Measurements from ENCODE around the gene CRACR2B.

The CRACR2B gene

DNA sequence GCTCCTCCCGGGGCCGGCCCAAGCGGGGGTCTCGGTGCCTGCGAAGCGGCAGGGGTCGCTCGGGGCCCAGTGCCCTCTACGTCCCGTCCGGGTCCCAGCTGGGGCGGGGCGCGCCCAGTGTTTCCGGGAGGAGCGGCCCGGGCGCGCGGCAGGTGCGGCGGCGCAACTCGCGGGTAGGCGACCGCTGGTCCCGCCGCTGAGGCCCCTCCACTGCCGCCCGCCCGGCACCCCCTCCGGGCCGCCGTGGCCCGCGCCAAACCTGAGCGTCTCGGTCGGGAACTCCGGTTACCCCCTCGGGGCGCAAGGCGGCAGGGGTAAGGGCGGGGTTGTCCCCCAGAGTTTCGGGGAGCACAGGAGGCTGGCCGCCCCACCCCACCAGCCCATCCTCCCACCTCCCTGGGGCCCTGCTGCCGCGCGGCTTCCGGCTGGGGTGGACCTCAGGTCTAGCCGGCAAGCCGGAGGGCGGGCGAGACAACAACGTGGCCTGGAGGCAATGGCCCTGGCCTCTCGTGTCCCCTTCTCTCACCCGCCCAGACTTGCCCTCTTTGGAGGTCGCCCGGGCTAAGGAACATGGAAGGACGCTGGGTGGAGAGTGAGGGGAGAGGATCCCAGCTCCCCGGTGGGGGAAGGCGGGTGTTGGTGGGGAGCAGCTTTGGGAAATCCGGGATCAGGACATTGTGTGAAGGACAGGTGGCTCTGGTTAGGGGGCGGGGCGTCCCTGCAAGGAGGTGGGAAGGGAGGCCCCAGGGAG is 398 bp upstream of the CRACR2B start:
- DNase-seq: no peak

DNA sequence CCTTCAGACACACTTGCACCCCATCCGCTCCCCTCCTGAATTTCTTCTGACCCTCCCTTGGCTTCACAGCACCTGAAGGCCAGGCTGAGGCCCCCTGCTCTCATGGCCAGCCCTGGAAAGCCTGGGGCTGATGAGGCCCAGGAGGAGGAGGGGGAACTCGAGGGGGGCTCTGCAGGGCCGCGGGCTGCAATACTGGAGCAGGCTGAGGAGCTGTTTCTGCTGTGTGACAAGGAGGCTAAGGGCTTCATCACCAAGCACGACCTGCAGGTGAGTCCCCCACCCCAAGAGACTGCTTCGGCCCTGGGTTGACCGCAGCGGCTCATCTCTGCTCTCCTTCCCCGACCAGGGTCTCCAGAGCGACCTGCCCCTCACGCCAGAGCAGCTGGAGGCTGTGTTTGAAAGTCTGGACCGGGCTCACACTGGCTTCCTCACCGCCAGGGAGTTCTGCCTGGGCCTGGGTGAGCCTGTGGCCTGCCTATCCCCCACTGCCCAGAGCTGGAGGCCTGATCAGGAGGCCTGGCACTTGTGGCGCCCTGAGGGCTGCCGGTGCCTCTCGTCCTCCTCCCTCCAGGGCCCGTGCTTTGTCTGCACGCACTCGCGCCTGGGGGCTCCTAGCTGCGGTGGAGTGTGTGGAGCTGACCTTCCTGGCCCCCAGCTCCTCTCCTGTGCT is 922 bp downstream of the CRACR2B start:
- DNase-seq: no peak

GRCh38 chr11:829176-829846 is 1.6 kb downstream of the CRACR2B start:
- no peak for DNase-seq

- no peak for DNase-seq
These were observed 2.2 kb downstream of the CRACR2B start for GRCh38 chr11:829847-830294.

DNA sequence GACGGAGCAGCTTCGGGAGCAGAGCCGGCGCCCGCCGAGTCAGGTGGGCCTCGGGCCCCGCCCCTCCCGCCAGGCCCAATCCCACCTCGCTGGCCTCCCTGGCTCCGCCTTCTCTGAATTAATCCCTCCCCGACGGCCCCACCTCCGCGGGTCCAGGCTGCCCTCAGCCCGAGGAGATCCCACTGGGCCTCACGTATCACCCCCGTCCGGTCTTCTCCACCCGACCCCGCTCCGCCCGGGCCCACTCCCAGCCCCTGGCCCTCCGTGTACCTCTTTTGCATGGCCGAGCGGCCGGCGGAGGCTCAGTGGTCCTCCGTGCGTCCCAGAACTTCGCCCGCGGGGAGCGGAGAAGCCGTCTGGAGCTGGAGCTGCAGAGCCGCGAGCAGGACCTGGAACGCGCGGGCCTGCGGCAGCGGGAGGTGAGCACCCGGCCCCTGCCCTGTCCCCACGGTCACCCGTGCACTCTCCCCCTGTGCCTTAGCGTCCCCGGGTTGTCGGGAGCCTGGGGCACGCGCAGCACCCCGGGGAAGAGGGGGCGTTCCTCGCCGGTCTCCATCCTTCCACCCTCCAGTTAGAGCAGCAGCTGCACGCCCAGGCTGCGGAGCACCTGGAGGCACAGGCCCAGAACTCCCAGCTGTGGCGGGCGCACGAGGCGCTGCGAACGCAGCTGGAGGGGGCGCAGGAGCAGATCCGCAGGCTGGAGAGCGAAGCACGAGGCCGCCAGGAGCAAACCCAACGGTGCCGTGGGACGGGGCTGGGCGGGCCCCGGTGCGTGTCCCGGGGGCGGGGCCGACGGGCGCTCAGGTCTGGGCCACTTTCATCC is 2.8 kb downstream of the CRACR2B start:
- DNase-seq: peak; percentile 50

GRCh38 chr11:831118-831864 is 3.6 kb downstream of the CRACR2B start:
- DNase-seq: no peak

- no peak for DNase-seq
These were observed 4.3 kb downstream of the CRACR2B start for GRCh38 chr11:831961-832528.

GRCh38 chr11:832529-833113 is 4.9 kb downstream of the CRACR2B start, which contains the start of gene CD151:
CD151 (plus strand) TSS chr11:832952; CDS start chr11:836070, 3,118 bp downstream.
- peak; percentile 28 for DNase-seq

GRCh38 chr11:833114-833791 is 5.5 kb downstream of the CRACR2B start:
- no peak for DNase-seq

DNA sequence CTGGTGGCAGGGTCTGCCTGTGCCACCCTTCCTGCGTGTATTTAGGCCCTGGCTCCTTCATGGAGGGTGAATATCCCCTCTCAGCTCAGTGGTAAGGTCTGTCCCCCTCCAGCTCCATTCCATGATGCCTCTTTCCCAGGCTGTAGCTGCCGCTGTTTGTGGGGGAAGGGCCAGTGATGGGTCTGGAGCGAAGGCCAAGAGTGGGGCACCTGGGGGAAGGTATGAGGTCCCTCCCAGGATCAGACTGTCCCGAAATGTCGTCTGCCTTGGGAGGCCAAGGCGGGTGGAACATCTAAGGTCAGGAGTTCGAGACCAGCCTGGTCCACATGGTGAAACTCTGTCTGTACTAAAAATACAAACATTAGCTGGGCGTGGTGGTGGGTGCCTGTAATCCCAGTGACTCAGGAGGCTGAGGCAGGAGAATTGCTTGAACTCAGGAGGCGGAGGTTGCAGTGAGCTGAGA is 6.2 kb downstream of the CRACR2B start:
- DNase-seq: no peak

- DNase-seq: no peak
These were observed 6.9 kb downstream of the CRACR2B start for GRCh38 chr11:834371-835316.

DNA sequence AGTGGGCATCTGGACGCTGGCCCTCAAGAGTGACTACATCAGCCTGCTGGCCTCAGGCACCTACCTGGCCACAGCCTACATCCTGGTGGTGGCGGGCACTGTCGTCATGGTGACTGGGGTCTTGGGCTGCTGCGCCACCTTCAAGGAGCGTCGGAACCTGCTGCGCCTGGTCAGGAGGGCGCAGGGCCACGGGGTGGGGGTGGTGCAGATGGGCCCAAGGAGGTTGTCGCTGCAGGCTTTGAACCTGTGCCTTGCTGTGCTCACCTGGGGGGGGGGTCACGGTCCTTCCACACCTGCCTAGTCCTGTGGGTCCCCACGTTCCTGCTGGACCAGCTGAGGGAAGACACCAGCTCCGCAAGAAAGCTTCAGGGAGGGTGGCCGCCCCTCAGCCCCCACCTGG is 8.6 kb downstream of the CRACR2B start:
- no peak for DNase-seq

DNA sequence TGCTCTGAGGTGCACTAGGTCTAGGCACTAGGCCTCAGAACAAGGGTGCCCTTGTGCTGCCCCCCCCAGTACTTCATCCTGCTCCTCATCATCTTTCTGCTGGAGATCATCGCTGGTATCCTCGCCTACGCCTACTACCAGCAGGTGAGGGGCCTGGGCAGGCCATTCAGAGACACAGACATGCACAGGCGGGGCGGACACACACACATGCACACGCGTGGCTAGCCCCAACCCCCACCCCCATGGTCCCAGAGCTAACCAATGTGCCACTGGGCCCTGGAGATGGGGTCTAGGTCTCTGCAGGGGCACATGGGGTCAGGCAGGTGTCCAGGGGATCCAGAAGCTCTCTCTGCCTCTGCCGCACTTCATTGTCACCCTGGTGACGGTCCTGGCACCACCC is 9.0 kb downstream of the CRACR2B start:
- DNase-seq: no peak

DNA sequence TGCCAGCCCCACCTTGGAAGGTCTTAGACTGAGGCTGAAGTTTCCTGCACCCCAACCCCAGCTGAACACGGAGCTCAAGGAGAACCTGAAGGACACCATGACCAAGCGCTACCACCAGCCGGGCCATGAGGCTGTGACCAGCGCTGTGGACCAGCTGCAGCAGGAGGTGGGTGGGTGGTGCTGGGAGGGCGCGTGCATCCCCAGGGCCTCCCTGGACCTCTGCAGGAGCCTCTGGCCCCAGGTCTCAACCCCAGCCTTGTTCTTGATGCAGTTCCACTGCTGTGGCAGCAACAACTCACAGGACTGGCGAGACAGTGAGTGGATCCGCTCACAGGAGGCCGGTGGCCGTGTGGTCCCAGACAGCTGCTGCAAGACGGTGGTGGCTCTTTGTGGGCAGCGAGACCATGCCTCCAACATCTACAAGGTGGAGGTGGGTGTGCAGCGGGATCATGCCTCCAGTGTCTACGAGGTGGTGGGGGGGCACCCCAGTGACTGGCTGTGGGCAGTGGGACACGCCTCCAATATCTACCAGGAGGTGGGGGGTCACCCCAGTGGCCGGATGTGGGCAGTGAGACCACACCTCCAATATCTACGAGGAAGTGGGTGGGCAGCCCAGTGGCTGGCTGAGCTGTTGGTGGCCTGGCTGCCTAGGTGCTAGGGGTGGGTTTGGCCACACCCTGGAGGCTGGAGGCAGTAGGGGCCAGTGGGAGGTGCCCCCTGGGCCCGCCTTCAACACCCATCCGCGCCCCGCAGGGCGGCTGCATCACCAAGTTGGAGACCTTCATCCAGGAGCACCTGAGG is 9.7 kb downstream of the CRACR2B start:
- no peak for DNase-seq

- no peak for DNase-seq
These were observed 10.2 kb downstream of the CRACR2B start for GRCh38 chr11:837990-838307.

- DNase-seq: no peak
These were observed 10.9 kb downstream of the CRACR2B start for GRCh38 chr11:838441-839279.

DNA sequence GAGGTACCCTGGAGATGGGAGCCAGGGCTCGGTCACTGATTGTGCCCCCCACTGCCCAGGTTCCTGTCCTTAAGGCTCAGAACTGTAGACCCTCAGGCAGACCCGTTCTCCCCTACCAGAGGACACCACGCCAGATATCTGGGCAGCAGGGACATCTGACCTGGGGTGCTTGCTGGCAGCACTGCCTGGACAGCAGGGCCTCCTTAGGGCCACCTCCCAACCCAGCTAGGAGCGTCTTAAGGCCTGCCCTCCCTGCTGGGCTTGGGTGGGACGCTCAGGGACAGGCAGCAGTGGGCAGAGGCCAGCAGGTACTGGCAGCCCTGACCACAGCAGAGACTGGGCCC is 11.5 kb downstream of the CRACR2B start:
- no peak for DNase-seq

Measured in NCI-H1694 treated with DMSO at 0.1 percent for 48 hours (cell line).